GM21526 (cell line): Measurements from ENCODE around the gene OGFOD3.

Experiments used
- ATAC-seq: cut with Tn5 transposase; IDR thresholded peaks from one replicate; pipeline ENCODE4 v1.9.1; 2021; ENCODE audit warnings: moderate library complexity; ENCODE audit not compliant: unreplicated experiment, low FRiP score

The OGFOD3 gene

DNA sequence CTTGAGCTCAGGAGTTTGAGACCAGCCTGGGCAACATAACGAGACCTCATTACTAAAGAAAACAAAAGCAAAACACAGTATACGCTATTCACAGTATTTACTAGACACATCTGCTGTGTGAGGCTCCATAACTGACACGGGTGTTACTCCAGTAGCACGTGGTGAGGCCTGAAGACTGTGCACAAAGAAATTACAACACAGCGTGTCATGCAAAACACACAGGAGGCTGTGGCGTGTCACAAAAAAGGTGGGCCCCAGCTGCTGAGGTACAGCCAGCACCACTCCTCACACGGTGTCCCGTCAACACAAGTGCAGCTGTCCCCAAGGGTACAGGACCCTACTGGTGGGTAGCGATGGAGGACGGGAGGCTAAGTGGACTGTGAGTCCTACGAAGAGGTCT, 29.5 kb upstream of the OGFOD3 start:
- no peak for ATAC-seq

DNA sequence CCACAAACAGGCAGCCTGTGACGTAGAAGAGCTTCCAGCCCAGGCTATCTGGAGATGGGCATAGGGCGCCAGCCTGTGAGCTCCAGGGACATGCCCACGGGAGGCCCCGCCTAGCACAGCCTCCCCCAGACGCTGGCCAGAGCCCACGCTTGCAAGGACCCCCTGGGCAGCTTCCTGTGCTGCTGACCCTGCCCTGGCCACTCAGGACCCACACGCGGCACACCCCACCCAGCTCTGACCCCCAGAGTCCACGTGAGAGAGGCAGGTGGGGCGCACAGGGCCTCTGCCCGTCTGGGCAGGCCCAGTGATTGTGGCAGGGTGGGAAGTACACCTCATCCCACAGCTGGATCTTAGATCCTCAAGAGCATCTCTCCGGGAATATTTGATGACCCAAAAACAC, 28.3 kb upstream of the OGFOD3 start:
- ATAC-seq: no peak

DNA sequence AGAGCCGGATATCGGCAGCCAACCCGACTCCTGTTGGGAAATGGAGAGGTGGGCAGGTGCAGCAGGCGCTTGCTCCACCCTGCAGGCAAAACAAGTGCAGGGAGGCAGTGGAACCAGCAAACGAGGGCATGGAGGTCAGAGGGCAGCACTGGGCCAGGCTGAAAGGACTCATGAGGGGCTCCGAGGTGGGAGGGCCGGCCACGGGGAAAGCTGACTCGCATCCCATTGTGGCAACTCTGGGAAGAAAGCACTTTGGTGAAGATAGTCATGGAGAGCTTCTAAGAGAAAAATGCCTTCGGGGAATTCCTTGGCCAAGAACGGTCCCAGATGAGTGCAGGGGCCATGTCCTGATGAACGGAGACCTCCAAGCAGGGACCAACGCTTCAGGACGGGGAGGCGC, 27.7 kb upstream of the OGFOD3 start:
- no peak for ATAC-seq

DNA sequence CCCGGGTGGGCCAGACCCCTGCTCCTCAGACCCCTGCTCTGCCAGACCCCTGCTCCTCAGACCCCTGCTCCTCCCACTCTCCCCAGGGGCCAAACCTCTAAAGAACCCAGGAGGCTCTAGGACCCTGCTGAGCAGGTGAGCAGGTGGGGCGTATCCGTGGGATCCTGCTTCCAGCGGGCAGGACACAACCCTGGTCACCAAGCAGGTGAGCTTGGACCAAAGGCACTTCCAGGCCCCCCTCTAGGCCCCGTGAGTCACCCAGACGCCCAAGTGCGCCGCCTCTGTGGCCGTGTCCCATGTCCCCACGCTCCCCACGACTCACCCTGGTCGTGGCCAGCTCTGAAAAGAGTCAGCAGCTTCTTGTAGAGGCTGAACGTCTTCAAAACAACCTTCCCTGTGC, 27.2 kb upstream of the OGFOD3 start:
- no peak for ATAC-seq

DNA sequence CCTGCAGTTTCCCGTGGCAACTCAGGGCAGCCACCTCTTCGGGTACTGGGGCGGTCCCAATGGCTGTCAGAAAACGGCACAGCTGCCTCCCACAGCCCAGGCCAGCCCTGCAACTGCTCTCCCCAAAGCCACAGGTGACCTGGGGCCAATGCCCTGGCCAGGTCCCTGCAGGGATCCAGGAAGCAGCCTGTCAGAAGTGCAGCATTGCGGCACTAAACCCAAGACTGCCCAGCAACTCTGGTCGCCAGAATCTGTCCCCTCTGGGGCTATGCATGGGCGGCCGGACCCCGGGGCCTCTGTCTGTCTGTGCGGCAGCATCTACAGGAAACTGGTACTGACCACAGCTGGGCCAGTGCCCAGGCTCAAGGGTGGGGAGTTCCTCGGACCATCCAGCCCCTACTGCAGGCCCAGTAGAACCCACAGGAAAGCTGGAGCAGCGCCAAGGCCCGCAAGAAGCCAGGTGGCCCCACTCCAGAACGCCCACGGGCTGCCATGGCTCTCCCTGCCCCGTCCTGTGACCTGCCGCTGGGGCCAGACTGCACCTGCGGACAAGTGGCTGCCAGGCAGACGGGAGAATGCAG, 26.6 kb upstream of the OGFOD3 start:
- ATAC-seq: no peak

DNA sequence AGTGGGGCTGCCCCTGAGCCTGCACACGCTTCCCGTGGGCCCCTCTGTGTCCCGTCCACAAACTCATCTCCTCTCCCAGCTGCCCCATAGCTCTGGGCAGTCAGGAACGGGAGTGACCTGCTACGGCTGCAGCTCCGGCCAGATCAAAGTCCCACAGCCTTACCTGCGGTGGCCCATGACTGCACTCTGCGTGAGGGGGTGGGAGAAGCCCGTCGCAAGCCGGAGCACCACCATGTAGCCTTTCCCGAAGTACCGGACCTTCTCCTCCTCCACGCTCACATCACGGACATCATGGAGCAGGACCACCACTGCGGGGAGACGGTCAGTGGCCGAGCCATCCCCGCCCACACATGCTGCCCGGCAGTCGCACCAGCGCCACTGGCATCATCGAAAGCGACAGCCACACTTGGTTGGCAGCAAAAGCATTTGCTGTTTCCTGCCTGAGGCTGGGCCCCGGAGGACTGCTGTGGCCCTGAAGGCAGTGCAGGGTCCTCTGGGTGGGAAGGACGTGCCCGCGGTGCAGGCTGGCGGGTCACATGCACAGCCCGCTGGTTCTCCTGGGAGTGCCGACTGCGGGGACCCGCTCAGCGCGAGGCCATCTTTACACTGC, 26.0 kb upstream of the OGFOD3 start:
- no peak for ATAC-seq

DNA sequence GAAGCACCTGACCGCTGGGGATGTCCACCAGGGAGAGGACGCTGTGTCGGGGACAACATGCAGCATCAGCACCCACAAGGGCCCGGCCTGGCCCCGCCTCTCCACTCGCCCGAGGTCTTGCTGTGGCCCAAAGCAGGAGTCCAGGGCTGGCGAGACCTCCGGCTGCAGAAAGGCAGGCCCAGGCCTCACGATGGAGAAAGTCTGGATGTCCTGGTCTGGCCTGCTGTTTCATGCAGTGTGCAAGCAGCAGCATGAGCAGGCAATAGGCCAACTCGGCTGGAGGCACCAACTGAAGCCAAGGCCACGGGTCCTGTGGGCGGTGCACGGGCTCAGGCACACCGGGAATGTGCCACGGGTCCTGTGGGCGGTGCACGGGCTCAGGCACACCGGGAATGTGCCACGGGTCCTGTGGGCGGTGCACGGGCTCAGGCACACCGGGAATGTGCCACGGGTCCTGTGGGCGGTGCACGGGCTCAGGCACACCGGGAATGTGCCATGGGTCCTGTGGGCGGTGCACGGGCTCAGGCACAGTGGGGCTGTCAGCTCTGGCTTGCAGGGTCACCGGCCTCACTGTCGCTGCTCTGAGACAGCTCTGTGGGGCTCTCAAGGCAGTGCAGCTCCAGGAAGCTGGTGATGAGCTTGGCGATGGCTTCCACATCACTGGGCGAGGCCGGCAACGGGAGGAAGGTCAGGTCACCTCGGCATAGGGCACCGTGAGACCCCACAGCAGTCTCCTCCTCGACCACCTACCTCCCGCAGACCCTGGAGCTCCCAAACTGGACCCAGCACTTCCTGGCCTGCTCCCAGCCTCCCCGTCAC, 25.3 kb upstream of the OGFOD3 start:
- ATAC-seq: no peak

DNA sequence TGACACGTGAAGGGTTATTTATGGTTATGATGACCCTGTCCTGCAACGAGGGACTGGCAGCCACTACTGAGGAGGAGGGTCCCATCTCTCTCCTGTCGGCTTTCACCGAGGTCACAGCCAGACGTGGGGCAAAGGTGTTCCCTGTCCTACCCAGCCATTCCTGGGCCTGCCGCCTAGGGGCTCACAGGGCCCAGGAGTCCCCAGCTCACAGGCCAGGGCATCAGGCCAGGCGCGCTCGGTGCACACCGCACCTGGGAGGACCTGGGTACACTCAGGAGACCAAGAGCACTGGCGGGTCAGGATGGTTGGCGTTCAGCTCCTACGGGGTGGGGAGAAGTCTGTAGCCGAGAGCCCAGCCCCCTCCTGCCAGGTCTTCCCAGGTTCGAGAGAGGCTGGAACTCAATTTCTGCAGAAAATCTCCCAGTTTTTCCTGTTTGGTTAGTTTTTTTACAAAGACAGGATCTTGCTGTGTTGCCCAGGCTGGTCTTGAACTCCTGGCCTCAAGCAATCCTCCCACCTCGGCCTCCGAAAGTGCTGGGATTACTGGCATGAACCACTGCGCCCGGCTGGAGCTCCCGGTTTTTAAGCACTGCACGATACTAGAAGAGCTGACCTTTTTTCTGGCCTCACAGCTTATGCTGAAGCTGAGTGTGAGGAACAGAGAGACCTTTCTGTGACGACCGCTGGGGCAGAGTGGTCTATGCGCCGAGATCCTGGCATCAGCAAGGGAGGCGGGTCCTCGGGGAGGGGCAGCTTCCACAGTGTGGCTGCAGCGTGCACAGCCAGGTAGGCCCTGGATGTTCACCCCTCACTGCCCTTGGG, 24.5 kb upstream of the OGFOD3 start:
- ATAC-seq: no peak

DNA sequence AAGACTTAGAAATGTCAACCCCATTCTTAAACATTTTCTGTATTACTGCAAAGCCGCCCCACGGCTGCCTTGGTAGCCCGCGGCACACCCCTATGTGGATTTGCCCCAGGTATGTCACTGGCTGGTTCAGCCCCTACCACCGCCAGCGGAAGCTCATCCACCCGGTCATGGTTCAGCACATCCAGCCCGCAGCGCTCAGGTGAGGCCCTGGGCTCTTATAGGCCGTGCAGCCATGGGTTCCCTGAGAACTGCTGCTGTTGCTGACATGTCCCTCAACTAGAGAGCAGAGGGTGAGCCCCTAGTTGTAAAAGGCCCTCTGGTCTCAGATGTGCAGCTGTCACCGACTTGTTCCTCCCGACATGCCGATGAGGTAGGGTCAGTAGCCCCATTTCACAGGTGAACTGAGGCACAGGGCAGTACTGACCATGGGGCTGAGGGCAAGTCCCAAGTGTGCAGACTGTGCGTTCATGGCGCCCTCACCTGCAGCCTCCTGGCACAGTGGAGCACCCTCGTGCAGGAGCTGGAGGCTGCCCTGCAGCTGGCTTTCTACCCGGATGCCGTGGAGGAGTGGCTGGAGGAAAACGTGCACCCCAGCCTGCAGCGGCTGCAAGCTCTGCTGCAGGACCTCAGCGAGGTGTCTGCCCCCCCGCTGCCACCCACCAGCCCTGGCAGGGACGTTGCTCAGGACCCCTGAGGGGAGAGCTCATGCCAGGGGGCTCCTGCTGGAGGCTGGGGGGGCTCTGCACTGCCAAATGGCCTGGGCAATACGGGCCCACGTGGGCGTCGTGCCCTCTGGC, 23.5 kb upstream of the OGFOD3 start:
- ATAC-seq: no peak

DNA sequence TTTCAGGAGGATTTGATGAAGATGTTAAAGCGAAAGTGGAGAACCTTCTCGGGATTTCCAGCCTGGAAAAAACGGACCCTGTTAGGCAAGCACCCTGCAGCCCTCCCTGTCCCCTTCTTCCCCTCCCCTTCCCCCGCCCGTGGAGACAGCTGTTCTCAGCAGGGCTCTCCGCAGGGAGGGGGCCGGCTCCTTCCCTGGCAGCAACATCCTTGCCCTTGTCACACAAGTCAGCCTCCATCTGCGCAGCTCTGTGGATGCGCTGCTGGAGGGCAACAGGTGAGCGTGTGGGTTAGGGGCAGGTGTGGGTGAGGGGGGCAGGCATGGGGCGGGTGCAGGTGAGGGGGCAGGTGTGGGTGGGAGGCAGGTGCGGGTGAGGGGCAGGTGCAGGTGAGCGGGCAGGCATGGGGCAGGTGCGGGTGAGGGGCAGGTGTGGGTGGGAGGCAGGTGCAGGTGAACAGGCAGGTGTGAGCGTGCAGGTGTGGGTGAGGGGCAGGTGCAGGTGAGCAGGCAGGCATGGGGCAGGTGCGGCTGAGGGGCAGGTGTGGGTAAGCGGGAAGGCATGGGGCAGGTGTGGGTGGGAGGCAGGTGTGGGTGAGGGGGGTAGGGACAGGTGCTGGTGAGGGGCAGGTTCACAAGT, 22.7 kb upstream of the OGFOD3 start:
- ATAC-seq: no peak

DNA sequence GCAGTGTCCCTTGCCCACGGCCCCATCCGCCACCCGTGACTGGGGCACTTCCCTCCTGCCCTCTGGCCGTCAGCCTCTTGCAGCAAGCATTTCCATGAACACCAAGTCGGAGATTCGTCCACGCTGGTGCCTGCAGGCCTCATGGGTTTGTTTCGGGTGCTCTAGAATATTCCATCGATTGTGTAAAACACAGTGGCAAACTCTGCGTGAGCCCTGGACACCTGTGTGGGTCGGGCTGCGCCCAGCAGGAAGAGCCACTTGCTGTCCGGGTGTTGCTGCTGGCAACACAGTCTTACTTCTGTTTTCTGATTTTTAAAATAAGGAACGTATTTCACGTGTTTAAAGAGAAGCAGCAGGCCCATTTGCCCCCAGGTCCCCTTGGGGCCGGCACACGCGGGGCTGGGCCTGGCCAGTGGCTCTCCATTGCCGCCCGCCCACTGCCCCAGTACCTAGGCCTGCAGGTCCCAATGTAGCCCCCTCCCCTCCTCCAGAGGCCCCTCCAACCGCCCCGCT, 22.1 kb upstream of the OGFOD3 start:
- ATAC-seq: no peak

DNA sequence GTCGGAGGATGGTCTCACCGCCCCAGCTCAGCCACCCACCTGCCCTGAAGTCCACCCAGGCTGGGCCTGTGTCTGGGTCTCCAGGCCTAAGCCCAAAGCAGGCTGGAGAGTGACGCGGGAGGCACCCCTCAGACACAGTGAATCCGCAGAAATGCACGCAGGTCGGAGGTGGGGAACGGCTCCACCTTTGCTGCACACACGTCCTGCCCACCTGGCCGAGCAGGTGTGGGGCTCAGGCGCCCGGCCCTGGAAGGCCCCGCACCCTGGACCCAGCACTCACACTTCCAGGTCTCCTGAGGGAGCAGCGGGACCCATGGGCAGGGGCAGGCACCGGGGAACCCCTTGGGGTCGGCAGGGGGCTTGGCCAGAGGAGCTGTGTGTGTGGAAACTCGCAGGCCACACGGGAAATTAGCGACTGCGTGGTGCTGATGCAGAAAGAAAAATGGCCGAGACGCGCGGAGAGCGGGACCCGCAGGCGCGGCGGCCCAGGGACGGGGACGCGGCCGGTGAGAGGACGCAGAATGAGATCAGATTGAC, 21.5 kb upstream of the OGFOD3 start:
- no peak for ATAC-seq

DNA sequence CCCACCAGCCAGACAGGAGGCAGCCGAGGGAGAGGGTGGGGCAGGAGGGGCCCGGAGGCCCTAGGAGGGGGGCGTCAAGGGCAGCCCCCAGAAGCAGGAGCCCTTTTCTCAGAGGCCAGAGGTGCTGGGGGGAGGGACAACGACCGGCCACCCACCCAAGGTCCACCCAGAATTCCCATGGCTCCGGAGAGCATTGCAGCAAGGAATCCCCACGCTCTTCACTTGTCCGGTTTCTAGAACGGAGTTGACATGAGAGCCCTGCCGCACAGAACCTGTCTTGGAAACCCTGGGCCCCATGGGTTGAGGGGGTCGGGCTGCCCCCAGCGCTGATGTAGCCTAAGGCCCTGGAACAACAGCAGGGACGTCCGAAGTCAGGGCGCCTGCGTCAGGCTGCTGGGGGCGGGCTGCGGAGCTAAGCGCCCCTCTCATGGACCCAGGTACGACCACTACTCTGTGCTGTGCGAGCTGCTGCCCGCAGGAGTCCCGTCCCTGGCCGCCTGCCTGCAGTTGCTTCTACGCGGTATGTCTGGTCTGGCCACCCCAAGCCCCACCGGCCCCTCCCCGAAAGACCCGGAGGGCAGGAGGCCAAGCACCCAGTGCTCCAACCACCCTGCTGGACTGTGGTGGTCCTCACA, 20.9 kb upstream of the OGFOD3 start:
- ATAC-seq: no peak

DNA sequence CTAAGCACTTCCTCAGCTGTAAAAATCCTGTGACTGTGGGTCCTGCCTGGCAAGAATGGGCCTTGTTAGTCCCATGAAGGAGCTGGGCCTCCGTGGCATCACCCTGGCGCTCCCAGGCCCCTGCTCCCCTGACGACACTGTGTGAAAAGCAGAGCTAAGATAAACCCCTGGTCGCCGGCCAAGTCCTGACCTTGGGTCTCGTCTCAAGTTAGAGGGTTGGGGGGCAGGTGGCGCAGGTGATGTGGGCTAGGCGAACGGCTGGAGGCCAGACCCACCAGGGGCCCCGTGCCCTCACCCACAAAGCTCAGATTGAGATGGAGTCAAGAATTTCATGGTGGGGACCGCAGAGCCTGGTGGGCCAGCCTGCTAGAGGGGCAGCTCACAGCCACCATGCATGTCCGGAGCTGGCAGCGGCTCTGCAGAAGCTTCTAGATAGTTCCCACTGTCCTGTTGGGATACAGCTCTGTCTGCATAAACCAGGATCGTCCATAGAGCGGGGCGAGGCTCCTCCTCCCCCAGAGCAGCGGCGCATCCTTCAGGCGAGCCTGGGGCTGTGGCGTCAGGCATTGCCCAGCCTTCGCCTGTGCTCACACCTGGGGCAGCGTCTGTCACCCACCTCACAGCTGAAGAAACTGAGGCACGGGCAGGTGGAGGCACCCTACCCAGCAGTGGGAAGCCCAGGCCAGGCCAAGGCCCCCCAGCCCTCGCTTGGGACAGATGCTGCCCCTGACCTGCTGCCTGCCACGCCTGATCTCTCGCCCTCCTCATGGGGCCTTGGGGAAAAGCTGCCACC, 20.2 kb upstream of the OGFOD3 start:
- ATAC-seq: no peak

DNA sequence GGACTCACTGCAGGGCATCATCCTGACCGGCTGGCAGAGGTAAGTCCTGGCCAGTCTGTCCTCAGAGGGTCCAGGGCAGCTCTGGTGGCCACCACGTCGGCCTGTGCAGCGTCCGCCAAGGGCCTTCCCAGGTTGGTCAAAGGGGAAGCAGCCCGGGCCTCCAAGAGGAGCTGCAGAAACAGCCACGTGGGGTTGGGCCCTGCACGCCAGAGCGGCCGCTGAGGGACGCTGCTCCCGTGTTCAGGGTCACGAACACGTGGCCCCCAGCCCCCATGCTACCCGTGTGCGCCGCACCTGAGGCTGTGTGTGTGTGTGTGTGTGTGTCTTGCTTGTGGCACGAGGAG, 18.9 kb upstream of the OGFOD3 start:
- no peak for ATAC-seq

DNA sequence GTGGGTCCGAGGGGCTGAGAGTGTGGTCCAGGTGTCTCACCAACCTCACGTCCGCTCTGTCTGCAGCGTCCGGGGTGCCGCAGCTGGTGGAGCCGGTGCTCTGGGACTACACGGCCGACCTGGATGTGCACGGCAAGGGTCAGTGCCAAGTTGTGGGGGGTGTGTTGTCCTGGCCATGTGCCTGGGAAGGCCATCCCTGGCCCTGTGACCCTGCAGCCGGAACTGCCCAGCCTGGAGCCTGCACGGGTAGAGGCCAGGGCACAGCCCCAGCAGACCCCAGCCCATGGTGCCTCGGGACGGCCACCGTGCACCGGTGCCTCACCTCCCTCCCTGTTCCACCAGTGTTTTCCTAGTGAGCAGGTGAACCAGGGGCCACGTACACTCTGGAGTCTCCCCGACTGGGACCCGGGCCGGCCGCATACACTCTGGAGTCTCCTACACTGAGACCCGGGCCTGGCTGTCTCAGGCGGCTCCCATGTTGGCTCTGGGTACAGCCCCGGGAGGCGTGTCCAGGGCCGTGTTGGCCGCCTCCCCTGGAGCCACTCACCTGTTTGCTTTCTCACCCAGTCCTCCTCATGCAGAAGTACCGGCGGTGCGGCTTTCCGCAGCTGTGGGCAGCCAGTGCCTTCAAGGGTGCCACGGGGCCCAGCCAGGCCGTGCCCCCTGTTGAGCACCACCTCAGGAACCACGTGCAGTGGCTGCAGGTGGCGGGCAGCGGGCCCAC, 18.4 kb upstream of the OGFOD3 start:
- no peak for ATAC-seq
